ENCODE data around the gene PRND. TPM values are rescaled to one million over a fixed set of nuclear protein-coding genes. Genes with fewer than 3 reads are reported as not detected.
A peak's percentile ranks its signal among the peaks of the same experiment; 100 is the strongest.

PRND gene
- total RNA-seq, result not detected

GRCh38 chr20:4721719-4722118 is at the start of gene PRND:
TSS of gene PRND (plus strand) at chr20:4721909. CDS start at chr20:4724552, 2,643 bp downstream.
- no peak for TF ChIP-seq EP300 (IDR thresholded peaks at IDR 0.05)
- no peak for TF ChIP-seq CTCF (IDR thresholded peaks at IDR 0.05)
- no peak for TF ChIP-seq POLR2AphosphoS5 (IDR thresholded peaks at IDR 0.05)
- TF ChIP-seq POLR2A (IDR thresholded peaks at IDR 0.05), result no peak
- 85% methylated on average over 8 of the region's 8 CpGs for WGBS
- Histone ChIP-seq H3K4me1 (peaks cover 20% of the 10 kb centered on the region), H3K4me3 (no peak within 1 kb of the TSS), H3K9me3 (no peaks in the 10 kb centered on the region), H3K27me3 (no peaks in the 10 kb centered on the region), H3K36me3 (no peaks in the 10 kb centered on the region), H3K27ac (no peak within 1 kb of the TSS)
- DNase-seq (ENCODE audit: low spot score in 2 of 2), result no peak

DNA sequence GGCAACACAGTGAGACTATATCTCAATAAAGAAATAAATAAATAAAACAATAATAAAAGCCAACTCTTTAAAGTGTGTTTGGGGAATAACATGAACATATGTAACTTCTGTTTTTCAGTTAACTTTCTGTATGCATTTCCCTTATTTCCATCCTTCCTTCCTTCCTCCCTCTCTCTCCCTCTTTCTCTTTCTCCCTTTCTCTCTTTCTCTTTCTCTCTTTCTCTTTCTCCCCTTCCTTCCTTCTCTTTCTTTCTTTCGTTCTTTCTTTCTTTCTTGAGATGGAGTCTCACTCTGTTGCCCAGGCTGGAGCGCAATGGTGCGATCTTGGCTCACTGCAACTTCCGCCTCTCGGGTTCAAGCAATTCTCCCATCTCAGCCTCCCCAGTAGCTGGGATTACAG is 48.8 kb upstream of the PRND start:
- 66% methylated on average over 5 of the region's 5 CpGs for WGBS
- H3K36me3 ChIP-seq, result no peaks in the 10 kb centered on the region

GRCh38 chr20:4673371-4674001 is 48.2 kb upstream of the PRND start:
- DNase-seq (ENCODE audit: low spot score in 2 of 2), result no peak
- TF ChIP-seq POLR2A (IDR thresholded peaks at IDR 0.05) (no peak), POLR2AphosphoS5 (IDR thresholded peaks at IDR 0.05) (no peak)

More for the DNA sequence above, 48.8 kb upstream of the PRND start:
- Histone ChIP-seq H3K27ac (no peak overlapping the region), H3K27me3 (no peaks in the 10 kb centered on the region), H3K4me1 (no peaks in the 10 kb centered on the region), H3K4me3 (no peak overlapping the region), H3K9me3 (no peaks in the 10 kb centered on the region)
- TF ChIP-seq EP300 (IDR thresholded peaks at IDR 0.05), result no peak
- no peak for TF ChIP-seq POLR2A (IDR thresholded peaks at IDR 0.05)
- TF ChIP-seq POLR2AphosphoS5 (IDR thresholded peaks at IDR 0.05), result no peak
- no peak for TF ChIP-seq CTCF (IDR thresholded peaks at IDR 0.05)
- DNase-seq (ENCODE audit: low spot score in 2 of 2), result no peak

DNA sequence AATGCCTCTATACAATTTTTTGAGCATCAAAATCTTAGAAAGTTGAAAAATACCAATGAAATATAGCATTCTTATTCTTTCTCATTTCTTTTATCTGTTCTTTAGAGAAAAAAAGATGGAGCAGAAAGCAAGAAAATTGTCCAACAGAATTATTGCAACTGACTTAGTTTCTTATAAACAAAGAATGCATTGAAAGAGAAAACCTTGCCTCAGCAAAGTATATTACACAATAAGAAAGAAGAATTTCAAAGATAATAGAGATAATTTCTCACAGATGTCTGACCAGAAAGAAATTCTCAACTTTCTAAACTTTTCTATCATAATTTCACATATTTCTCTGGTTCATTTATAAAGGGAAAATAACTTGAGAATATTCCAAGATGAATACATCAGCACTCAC is 47.0 kb upstream of the PRND start:
- H3K9me3 ChIP-seq, result no peaks in the 10 kb centered on the region
- no peaks in the 10 kb centered on the region for H3K27me3 ChIP-seq
- H3K27ac ChIP-seq, result no peak overlapping the region
- no peak overlapping the region for H3K4me3 ChIP-seq
- DNase-seq (ENCODE audit: low spot score in 2 of 2), result no peak
- H3K4me1 ChIP-seq, result no peaks in the 10 kb centered on the region
- TF ChIP-seq POLR2A (IDR thresholded peaks at IDR 0.05) (no peak), POLR2AphosphoS5 (IDR thresholded peaks at IDR 0.05) (no peak), EP300 (IDR thresholded peaks at IDR 0.05) (no peak), CTCF (IDR thresholded peaks at IDR 0.05) (no peak)
- no peaks in the 10 kb centered on the region for H3K36me3 ChIP-seq

More at GRCh38 chr20:4673371-4674001, 48.2 kb upstream of the PRND start:
- no peak overlapping the region for H3K27ac ChIP-seq
- WGBS, result 70% methylated on average over 5 of the region's 5 CpGs
- no peaks in the 10 kb centered on the region for H3K9me3 ChIP-seq
- no peaks in the 10 kb centered on the region for H3K27me3 ChIP-seq
- H3K4me1 ChIP-seq, result no peaks in the 10 kb centered on the region
- no peaks in the 10 kb centered on the region for H3K36me3 ChIP-seq
- H3K4me3 ChIP-seq, result no peak overlapping the region

DNA sequence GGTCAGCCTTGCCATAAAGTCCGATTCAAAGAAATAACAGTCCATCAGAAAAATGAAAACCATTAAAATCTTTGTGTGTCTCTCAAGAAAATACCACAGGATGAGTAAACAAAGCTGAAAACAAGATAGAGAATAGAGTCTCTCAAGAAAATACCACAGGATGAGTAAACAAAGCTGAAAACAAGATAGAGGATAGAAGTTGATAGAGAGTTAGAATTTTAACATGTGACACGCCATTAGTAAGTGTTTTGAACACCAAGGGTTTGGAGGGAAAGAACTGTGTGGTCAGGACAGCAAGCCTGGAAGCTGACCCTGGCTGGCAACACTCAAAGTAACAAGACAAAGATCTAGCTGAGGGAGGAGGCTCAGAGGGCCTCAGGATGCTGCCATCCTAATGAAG is 43.9 kb upstream of the PRND start:
- no peak for DNase-seq (ENCODE audit: low spot score in 2 of 2)
- H3K27ac ChIP-seq, result no peak overlapping the region
- TF ChIP-seq POLR2AphosphoS5 (IDR thresholded peaks at IDR 0.05), result no peak

DNA sequence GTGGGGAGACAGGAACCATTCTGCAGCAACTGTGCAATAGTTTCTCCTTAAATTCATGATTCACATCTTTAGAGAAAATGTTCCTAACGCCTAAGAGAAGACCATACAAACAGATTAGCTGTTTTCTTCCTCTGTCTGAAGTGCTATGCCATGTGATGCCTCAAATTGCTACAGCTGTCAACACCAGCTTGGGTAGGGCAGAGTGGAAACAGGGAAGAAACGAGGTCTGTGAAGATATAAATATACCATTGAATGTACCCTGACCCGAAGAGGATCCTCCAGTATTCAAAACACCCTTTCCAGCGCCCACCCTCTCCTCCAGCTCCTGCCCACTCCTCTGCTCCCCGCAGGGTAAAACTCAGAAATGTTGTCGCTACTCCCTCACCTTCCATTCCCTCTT is 40.3 kb upstream of the PRND start:
- Histone ChIP-seq H3K27me3 (no peaks in the 10 kb centered on the region), H3K36me3 (no peaks in the 10 kb centered on the region), H3K4me1 (peaks cover 17% of the 10 kb centered on the region), H3K27ac (no peak overlapping the region), H3K9me3 (no peaks in the 10 kb centered on the region), H3K4me3 (no peak overlapping the region)
- no peak for TF ChIP-seq CTCF (IDR thresholded peaks at IDR 0.05)
- no peak for TF ChIP-seq EP300 (IDR thresholded peaks at IDR 0.05)
- TF ChIP-seq POLR2AphosphoS5 (IDR thresholded peaks at IDR 0.05), result no peak
- no peak for TF ChIP-seq POLR2A (IDR thresholded peaks at IDR 0.05)
- peak in 1 of 2 donors; percentile 31 for DNase-seq (ENCODE audit: low spot score in 2 of 2)
- WGBS, result 71% methylated on average over 6 of the region's 6 CpGs

More for the DNA sequence above, 43.9 kb upstream of the PRND start:
- no peaks in the 10 kb centered on the region for H3K27me3 ChIP-seq
- WGBS, result 91% methylated on average over 2 of the region's 2 CpGs
- no peaks in the 10 kb centered on the region for H3K36me3 ChIP-seq
- peaks cover 4% of the 10 kb centered on the region for H3K4me1 ChIP-seq
- no peak overlapping the region for H3K4me3 ChIP-seq
- H3K9me3 ChIP-seq, result no peaks in the 10 kb centered on the region

All from suprapubic skin (tissue), 4 donors.